HPDE6-E6E7 (cell line): ENCODE data around the gene TIPIN.
"Not testable (repeated sequence)": the region's sequence is repeated elsewhere in the genome, so short reads cannot be mapped to it uniquely, and the experiment has no call there.

Experiments
- DNase-seq: peaks from one replicate; pipeline ENCODE4 v3.0.0; 2011; ENCODE audit warnings: missing footprints; ENCODE audit errors: extremely low spot score

The TIPIN gene

GRCh38 chr15:66386204-66387123, 30.0 kb upstream of the TIPIN start, which contains the start of gene MAP2K1:
Gene MAP2K1 (plus strand): TSS chr15:66386912. CDS start chr15:66387348, 436 bp downstream.
- DNase-seq, result peak; percentile 93

GRCh38 chr15:66381376-66381775, 24.9 kb upstream of the TIPIN start:
- DNase-seq, result not testable (repeated sequence)

GRCh38 chr15:66378814-66379430, 22.4 kb upstream of the TIPIN start:
- no peak for DNase-seq

- DNase-seq, result no peak
Observed at GRCh38 chr15:66374179-66374578, 17.7 kb upstream of the TIPIN start.

- DNase-seq, result no peak
Observed at GRCh38 chr15:66369773-66370651, 13.5 kb upstream of the TIPIN start.

- no peak for DNase-seq
Observed at GRCh38 chr15:66364944-66365528, 8.6 kb upstream of the TIPIN start.

GRCh38 chr15:66362776-66363175, 6.3 kb upstream of the TIPIN start:
- no peak for DNase-seq

- not testable (repeated sequence) for DNase-seq
Observed at GRCh38 chr15:66361745-66362460, 5.4 kb upstream of the TIPIN start.

- DNase-seq, result peak; percentile 60
Observed at GRCh38 chr15:66359740-66360139, 3.3 kb upstream of the TIPIN start.

GRCh38 chr15:66356077-66356358, 467 bp downstream of the TIPIN start:
- no peak for DNase-seq

- not testable (repeated sequence) for DNase-seq
Observed at GRCh38 chr15:66348530-66348929, 8.0 kb downstream of the TIPIN start.

GRCh38 chr15:66328771-66329170, 27.7 kb downstream of the TIPIN start:
- DNase-seq, result no peak

GRCh38 chr15:66327736-66328135, 28.7 kb downstream of the TIPIN start:
- DNase-seq, result no peak

GRCh38 chr15:66326051-66326450, 30.4 kb downstream of the TIPIN start:
- DNase-seq, result no peak

- DNase-seq, result no peak
Observed at GRCh38 chr15:66323312-66323928, 33.1 kb downstream of the TIPIN start.

- DNase-seq, result no peak
Observed at GRCh38 chr15:66312144-66312543, 44.3 kb downstream of the TIPIN start.

GRCh38 chr15:66310786-66311185, 45.7 kb downstream of the TIPIN start:
- DNase-seq, result no peak

GRCh38 chr15:66309828-66310227, 46.7 kb downstream of the TIPIN start:
- DNase-seq, result no peak

- no peak for DNase-seq
Observed at GRCh38 chr15:66308531-66308930, 48.0 kb downstream of the TIPIN start.

- DNase-seq, result no peak
Observed at GRCh38 chr15:66306381-66306780, 50.1 kb downstream of the TIPIN start.

GRCh38 chr15:66304425-66304824, 52.1 kb downstream of the TIPIN start:
- not testable (repeated sequence) for DNase-seq
